Esophagus muscularis mucosa (tissue), 4 donors: Measurements from ENCODE around the gene RANBP3. TPM values are rescaled to one million over a fixed set of nuclear protein-coding genes. Genes with fewer than 3 reads are reported as not detected.
A peak's percentile ranks its signal among the peaks of the same experiment; 100 is the strongest.

Experiments
- DNase-seq: peaks from one replicate; pipeline ENCODE4 v3.0.0-alpha.2; 2017; ENCODE audit errors: extremely low spot score
- H3K27ac ChIP-seq, 4 donors: fragments of 200-600 bp; sonication (generic); replicated peaks in 1 of 4; 1 replicate in 3 of 4; 2 replicates in 1 of 4; pipeline ENCODE4 v1.5.1; 2016 to 2019; ENCODE audit warnings: mild to moderate bottlenecking in 1 of 4
- H3K27me3 ChIP-seq, 4 donors: fragments of 200-600 bp; sonication (generic); one replicate each; pipeline versions ENCODE4 v1.5.1 to v1.6.0; 2016 to 2019
- H3K36me3 ChIP-seq, 4 donors: fragments of 200-600 bp; sonication (generic); one replicate each; pipeline ENCODE4 v1.5.1; 2016 to 2019
- H3K4me1 ChIP-seq, 4 donors: fragments of 200-600 bp; sonication (generic); one replicate each; pipeline ENCODE4 v1.5.1; 2016 to 2019
- H3K4me3 ChIP-seq, 4 donors: fragments of 200-600 bp; sonication (generic); 1 replicate in 2 of 4; 2 replicates in 2 of 4; pipeline ENCODE4 v1.5.1; 2016 to 2019; ENCODE audit warnings: mild to moderate bottlenecking in 4 of 4, moderate library complexity in 1 of 4
- H3K9me3 ChIP-seq, 4 donors: fragments of 200-600 bp; sonication (generic); 1 replicate in 3 of 4; 2 replicates in 1 of 4; pipeline ENCODE4 v1.5.1; 2016 to 2019
- CTCF ChIP-seq, 3 experiments: fragments of 200-600 bp in 2 of 3; fragments of 450-650 bp in 1 of 3; sonication (generic) in 2 of 3; IDR thresholded peaks; one replicate each; pipeline ENCODE4 v1.5.1; 2017 to 2019; ENCODE audit warnings: antibody characterized with exemption in 3 of 3, mild to moderate bottlenecking in 2 of 3, moderate library complexity in 1 of 3
- EP300 ChIP-seq: sonication (generic); formaldehyde crosslinking; IDR thresholded peaks from one replicate; pipeline ENCODE4 v1.6.1; 2017; ENCODE audit warnings: antibody characterized with exemption
- POLR2A ChIP-seq: fragments of 450-650 bp; IDR thresholded peaks from one replicate; pipeline ENCODE4 v1.6.1; 2017; ENCODE audit warnings: antibody characterized with exemption, moderate library complexity, mild to moderate bottlenecking, low read depth
- POLR2AphosphoS5 ChIP-seq, 2 donors: sonication (generic); formaldehyde crosslinking; IDR thresholded peaks; one replicate each; pipeline ENCODE4 v1.6.1; 2017; ENCODE audit warnings: antibody characterized with exemption in 2 of 2
- WGBS: methylation state at CpG from one replicate; pipeline ENCODE4 v1.1.5; 2018; 5-methylcytosine and 5-hydroxymethylcytosine counted together
- intact Hi-C: fragments of 100-400 bp; cut with DNase I; formaldehyde crosslinking; loops from one replicate; pipeline ENCODE4 v1.15.1; 2023
- total RNA-seq, 4 donors: library from RNA; depleted of rRNA; stranded (reverse); fragments of >200 nt; gene quantifications; one replicate each; pipeline versions ENCODE4 v1.1.0 to v1.2.1, GENCODE V29; 2016

Gene RANBP3
- total RNA-seq, 4 donors from 2014 or later, result 92.2 to 127 (median 102) TPM

DNA sequence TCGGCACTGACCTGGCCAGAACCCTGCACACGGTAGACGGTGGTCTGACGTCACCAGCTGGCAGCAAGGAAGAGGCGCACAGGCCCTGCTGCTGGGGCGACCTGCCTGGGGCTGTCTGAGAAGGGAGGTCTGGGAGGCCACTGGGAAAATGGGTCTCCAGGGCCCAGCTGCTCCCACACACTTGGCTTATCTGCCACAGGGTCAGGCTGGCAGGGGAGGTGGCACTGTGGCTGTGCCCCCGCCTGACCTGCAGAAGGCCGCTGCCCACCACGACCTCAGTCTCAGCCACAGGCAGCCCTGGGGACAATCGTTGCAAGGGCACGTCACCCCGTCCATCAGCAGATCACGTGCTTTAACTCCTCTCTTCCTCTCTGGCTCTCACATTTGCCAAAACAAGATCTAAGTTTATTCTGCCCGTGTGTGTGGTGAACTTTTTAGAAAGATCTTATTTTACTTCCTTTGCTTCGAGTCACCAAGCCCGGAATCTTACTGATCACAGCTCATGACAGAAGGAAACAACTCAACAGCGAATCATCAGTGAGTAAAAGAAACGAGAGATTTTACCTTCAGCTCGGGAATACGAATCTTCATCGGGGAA lies 45.2 kb upstream of the RANBP3 start:
- Histone ChIP-seq H3K27ac (peak overlapping the region; percentile 58 to 72 (median 68)), H3K9me3 (no peaks in the 10 kb centered on the region), H3K27me3 (no peaks in the 10 kb centered on the region), H3K4me3 (no peak overlapping the region), H3K36me3 (peaks cover 15 to 63% (median 47%) of the 10 kb centered on the region in 4 donors), H3K4me1 (peaks cover 4 to 31% (median 21%) of the 10 kb centered on the region in 4 donors)
- intact Hi-C loops, result loop anchor here (2.0 to 10.0 kb wide), 2 partner anchors 36 to 218 kb away; partner anchors contain the start of gene NRTN
- 64% methylated on average over 21 of the region's 21 CpGs for WGBS
- DNase-seq, result no peak
- TF ChIP-seq POLR2AphosphoS5 (IDR thresholded peaks at IDR 0.05), result peak in 1 of 2 donors; percentile 11
- no peak for TF ChIP-seq EP300
- TF ChIP-seq POLR2A, result no peak

DNA sequence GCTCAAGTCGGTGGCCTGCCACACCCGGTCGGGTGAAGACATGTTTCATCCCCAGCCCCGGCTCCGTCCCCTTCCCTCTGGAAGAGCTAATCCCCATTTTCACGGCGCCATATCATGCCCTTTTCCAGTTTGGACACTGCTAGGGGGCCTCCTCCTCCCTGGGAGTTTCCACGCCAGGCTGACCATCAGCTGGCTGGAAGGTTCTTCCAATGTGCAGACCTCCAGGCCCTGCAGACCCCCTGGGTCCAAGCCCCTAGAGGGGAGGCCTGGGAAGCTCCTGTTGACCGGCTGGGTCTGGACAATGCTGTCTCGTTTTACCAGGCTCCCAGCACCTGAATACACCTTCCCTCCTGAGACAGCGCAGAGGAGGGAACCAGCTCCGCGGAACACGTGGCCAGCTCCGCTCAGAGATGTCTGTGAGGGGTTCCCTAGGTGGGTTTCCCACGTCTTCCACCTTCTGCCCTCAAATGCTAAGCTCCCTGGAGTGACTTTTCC lies 44.7 kb upstream of the RANBP3 start:
- Histone ChIP-seq H3K27ac (peak overlapping the region; percentile 58 to 72 (median 68)), H3K36me3 (peaks cover 15 to 59% (median 46%) of the 10 kb centered on the region in 4 donors), H3K4me3 (no peak overlapping the region), H3K9me3 (no peaks in the 10 kb centered on the region), H3K27me3 (no peaks in the 10 kb centered on the region), H3K4me1 (peaks cover 4 to 31% (median 21%) of the 10 kb centered on the region in 4 donors)
- no peak for DNase-seq
- TF ChIP-seq CTCF (IDR thresholded peaks at IDR 0.05) (no peak), EP300 (no peak), POLR2A (no peak), POLR2AphosphoS5 (IDR thresholded peaks at IDR 0.05) (no peak)
- intact Hi-C loops, result loop anchor here (2.0 to 10.0 kb wide), 2 partner anchors 36 to 218 kb away; partner anchors contain the start of gene NRTN
- WGBS, result 71% methylated on average over 8 of the region's 16 CpGs

DNA sequence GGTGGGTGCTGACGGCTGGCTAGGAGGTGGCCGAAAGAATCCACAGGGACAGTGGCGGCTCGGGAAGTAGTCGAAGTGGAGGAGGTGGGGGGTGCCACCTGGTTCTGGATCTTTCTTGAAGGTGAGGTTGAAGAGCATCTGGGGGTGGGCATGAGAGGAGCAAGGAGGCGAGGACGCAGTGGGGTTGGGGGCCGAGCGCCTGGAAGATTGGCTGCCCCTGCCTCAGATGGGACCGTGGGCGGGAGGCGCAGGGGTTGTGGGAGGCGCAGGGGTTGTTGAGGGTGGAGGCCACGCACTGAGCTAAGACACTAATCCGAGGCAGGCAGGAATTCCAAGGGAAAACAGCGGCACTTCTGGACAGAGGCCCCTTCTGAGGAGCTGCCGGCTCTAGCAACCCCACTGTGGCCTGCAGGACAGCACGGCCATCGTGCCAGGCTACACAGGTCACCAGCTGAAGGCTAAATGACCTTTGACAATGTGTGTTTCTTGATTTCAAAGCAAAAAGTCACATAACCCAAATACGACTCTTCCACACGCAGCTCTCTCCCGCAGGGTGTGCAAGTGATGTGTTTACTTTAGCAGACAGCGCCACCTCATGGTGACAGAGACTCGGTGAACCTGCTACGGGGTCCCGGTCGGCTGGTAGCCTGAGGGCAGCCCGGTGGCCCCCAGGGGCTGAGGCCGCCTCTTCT lies 44.1 kb upstream of the RANBP3 start:
- H3K27me3 ChIP-seq, result no peaks in the 10 kb centered on the region
- no peak overlapping the region for H3K4me3 ChIP-seq
- H3K4me1 ChIP-seq, result peaks cover 4 to 31% (median 21%) of the 10 kb centered on the region in 4 donors
- peak; percentile 94 for DNase-seq
- no peak for TF ChIP-seq EP300
- peak; percentile 69 to 73 (median 70) for TF ChIP-seq CTCF (IDR thresholded peaks at IDR 0.05)
- TF ChIP-seq POLR2A, result no peak
- peak; percentile 8 to 36 for TF ChIP-seq POLR2AphosphoS5 (IDR thresholded peaks at IDR 0.05)
- no peaks in the 10 kb centered on the region for H3K9me3 ChIP-seq
- intact Hi-C loops, result loop anchor here (2.0 to 10.0 kb wide), 2 partner anchors 35 to 217 kb away; partner anchors contain the start of gene NRTN
- H3K36me3 ChIP-seq, result peaks cover 15 to 54% (median 40%) of the 10 kb centered on the region in 4 donors
- 69% methylated on average over 22 of the region's 29 CpGs for WGBS
- H3K27ac ChIP-seq, result peak overlapping the region; percentile 58 to 72 (median 68)

- peak overlapping the region in 3 of 4 donors; percentile 67 to 72 (median 69) for H3K27ac ChIP-seq
- intact Hi-C loops, result loop anchor here (10.0 kb wide), 1 partner anchor 216 kb away; the partner anchor contains the start of gene NRTN
- no peak for DNase-seq
Observed at GRCh38 chr19:6020972-6021805, 43.2 kb upstream of the RANBP3 start.

More at GRCh38 chr19:6020972-6021805, 43.2 kb upstream of the RANBP3 start:
- H3K4me1 ChIP-seq, result peaks cover 4 to 31% (median 21%) of the 10 kb centered on the region in 4 donors
- no peak overlapping the region for H3K4me3 ChIP-seq
- WGBS, result 80% methylated on average over 22 of the region's 22 CpGs
- TF ChIP-seq POLR2A, result no peak
- TF ChIP-seq EP300, result no peak
- no peak for TF ChIP-seq POLR2AphosphoS5 (IDR thresholded peaks at IDR 0.05)
- TF ChIP-seq CTCF (IDR thresholded peaks at IDR 0.05), result no peak
- no peaks in the 10 kb centered on the region for H3K27me3 ChIP-seq
- H3K9me3 ChIP-seq, result no peaks in the 10 kb centered on the region
- peaks cover 9 to 47% (median 32%) of the 10 kb centered on the region in 4 donors for H3K36me3 ChIP-seq
